ENCODE data around the gene NAALADL1. TPM values are rescaled to one million over a fixed set of nuclear protein-coding genes. Genes with fewer than 3 reads are reported as not detected.
A peak's percentile ranks its signal among the peaks of the same experiment; 100 is the strongest.

NAALADL1 gene
- polyA plus RNA-seq, 3 donors = 10.7 to 13.0 (median 12.9) TPM

DNA sequence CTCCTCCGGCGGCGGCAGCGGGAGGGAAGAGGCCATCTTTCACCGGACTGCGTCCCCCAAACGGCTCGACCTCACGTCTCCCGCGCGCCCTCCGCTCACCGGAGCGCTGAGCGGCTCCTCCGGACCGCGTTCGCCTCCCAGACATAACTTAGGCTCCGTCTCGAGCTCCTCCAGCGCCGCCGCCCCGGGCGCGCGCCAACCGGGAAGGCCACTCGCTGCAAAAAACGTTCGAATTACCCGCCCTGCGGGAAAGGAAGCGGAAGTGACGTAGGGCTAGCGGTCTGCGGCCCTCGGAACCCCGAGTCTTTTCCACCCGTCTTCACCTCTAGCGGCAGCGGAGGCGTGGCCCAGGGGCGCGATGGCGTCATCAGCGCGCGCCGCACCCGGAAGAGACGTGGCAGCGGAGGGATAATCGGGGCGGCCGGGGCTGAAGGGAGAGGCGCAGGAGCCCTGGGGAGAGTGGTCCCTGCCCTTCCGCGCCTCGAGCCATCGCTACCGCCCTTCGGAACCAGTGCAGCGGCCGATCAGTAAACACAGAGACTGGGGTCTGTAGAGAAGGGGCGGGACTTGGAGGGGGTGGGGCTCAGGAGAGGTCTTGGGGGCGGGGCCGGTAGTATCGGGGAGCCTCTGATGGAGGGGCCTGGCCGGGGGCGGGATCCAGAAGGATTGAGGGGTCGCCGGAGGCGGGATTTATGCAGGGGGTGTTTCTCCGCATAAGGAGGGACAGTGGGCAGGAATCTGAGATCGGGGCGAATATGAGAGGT is 25.7 kb upstream of the NAALADL1 start, which contains the start of the genes CDCA5 and ZFPL1:
TSS of gene CDCA5 (minus strand) at position 207 of the 764 bp plus-strand sequence. CDS start at position 145, 62 bp downstream.
TSS of gene ZFPL1 (plus strand) at position 389 of the 764 bp plus-strand sequence. CDS start 477 bp downstream, outside the sequence.
- DNase-seq (ENCODE audit: low read depth in 3 of 3, low spot score in 2 of 3) = peak; percentile 80 to 89 (median 87)

GRCh38 chr11:65083134-65083833 is 24.9 kb upstream of the NAALADL1 start:
- DNase-seq (ENCODE audit: low read depth in 3 of 3, low spot score in 2 of 3) = no peak

DNA sequence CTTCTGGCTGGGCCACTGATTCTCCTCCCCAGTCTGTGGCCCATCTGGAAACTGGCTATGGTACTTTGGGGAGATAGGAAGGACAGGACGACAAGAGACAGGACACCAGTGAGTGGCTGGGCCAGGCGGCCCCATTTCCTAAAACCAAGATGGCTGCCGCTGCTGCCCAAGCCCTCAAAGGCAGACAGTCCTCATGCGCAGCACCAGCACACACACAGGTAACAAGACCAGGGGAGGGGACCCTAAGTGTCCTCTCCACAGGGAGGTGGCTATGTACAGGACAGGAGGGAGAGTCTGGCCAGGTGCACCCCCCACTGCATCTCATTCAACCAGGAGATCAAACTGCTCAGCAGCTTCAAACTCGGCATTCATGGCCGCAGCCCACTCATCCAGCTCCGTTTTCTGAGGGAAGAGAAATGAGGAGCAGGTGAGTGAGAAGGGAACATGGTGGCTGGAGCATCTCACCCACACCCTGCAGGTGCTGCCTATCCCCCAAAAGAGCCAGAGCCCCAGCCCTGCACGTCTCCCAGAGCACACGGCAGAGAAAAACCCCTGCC is 20.5 kb upstream of the NAALADL1 start:
- no peak for DNase-seq (ENCODE audit: low read depth in 3 of 3, low spot score in 2 of 3)

DNA sequence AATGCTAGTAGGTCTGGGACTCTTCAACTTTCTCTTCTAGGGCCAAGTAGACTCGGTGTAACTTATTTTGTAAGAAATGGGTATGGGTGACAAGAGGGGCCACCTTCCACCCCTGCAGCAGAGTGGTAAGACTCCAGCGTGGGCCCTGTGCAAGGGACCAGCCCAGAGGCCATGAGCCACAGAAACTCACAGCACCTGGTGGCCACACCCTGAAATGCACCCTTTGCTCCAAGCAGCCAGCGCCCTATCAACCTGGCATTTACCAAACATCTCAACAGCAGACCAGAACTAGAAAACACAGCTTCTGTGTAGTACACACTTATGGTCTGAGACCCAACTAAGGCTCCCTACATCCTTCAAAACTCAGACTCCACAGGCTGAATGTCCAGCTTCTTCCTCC is 19.8 kb upstream of the NAALADL1 start:
- no peak for DNase-seq (ENCODE audit: low read depth in 3 of 3, low spot score in 2 of 3)

DNA sequence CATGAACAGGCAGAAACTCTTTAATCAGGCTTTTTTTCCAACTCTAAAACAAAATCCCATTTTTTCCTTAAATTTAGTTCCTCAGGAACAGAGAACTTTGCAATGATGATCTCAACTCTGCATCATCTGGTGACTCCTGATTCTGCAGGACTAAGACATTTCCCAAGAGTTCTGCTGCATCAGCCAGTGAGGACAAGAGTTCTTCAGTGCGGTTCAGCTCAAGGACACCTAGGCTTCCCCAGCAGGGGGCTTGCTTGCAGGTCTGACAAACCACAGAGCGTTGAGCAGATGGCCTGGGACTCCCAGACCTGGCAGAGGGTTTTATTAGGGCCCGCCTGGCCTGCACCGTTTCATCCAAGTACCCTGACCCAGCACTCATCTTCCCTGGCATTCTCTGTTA is 19.1 kb upstream of the NAALADL1 start:
- DNase-seq (ENCODE audit: low read depth in 3 of 3, low spot score in 2 of 3) = no peak

GRCh38 chr11:65072631-65072966 is 14.2 kb upstream of the NAALADL1 start:
- no peak for DNase-seq (ENCODE audit: low read depth in 3 of 3, low spot score in 2 of 3)

DNA sequence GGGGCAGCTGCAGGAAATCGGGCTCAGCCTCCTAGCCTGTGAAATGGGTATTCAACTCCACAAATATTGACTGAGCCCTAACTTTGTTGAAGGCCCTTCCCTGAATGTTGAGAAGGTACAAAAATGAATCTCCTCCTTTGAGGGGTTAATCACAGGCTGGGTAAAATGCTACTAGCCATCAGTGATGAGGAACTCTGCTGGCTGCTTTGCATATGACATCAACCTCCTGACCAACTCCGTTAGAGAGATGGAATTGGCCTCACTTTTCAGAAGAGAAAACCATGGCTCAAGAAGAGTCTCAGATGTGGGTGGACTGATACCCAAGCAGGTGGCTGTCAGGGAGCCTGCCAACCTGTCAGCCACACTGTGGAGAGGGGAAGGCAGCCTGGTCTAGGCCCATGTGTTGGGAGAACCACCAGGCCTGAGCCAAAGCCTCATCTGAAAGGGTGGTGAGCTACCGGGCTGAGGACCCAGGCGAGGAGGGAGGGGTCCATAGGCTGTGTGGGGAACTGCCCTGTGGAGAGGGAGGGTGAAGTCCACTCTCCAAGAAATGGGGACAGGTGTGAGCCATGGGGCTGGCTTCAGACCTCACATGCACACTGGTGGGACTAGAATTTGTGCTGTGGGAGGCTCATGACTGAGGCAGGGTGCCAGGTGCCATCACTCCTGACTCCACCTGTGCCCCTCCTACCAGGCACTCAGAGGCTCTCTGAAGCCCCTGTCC is 13.7 kb upstream of the NAALADL1 start:
- DNase-seq (ENCODE audit: low read depth in 3 of 3, low spot score in 2 of 3) = no peak

GRCh38 chr11:65069217-65069616 is 10.9 kb upstream of the NAALADL1 start:
- DNase-seq (ENCODE audit: low read depth in 3 of 3, low spot score in 2 of 3) = no peak

GRCh38 chr11:65067446-65067845 is 9.1 kb upstream of the NAALADL1 start:
- DNase-seq (ENCODE audit: low read depth in 3 of 3, low spot score in 2 of 3) = no peak

DNA sequence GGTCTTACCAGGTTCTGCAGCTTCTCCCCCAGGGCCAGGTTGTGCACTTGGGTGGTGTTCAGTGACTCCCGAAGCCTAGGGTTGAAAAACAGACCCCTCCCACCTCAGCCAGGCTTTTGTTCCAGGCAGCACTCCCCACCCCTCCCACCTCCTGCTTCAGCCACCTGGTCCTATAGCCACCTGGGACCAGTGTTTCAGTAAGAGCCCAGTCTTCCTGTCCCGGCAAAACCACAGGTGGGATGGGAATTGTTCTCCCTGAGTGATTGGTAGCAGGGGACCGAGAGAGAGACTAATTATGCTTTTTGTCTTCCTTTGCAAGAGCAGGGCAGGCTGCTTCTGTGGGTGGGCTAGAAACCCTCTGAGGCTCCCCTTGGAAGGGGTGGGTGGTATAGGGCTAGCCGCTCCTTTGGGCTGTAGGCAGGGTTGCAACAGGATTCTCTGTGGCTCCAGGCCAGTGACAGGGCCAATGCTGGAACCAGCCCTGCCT is 8.5 kb upstream of the NAALADL1 start:
- DNase-seq (ENCODE audit: low read depth in 3 of 3, low spot score in 2 of 3) = no peak

GRCh38 chr11:65066315-65066714 is 8.0 kb upstream of the NAALADL1 start:
- no peak for DNase-seq (ENCODE audit: low read depth in 3 of 3, low spot score in 2 of 3)

DNA sequence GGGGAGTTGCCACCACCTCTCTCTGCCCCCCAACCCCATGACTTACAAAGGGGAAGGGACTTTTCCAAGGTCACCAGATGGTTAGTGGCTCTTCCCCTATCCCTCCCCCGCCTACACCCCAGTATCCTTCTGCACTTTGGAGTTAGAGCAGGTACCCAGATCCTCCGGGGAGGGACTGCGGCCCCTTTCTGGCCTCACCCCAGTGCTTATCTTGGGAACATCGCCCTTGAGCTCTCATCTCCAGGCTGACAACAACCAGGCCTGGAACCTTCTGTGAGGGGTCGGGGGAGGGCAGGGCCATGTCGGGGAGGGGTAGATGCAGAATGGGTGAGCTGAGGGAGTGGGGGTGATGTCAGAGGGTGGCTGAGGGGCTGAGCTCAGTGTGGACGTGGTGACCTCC is 7.5 kb upstream of the NAALADL1 start:
- DNase-seq (ENCODE audit: low read depth in 3 of 3, low spot score in 2 of 3) = no peak

DNA sequence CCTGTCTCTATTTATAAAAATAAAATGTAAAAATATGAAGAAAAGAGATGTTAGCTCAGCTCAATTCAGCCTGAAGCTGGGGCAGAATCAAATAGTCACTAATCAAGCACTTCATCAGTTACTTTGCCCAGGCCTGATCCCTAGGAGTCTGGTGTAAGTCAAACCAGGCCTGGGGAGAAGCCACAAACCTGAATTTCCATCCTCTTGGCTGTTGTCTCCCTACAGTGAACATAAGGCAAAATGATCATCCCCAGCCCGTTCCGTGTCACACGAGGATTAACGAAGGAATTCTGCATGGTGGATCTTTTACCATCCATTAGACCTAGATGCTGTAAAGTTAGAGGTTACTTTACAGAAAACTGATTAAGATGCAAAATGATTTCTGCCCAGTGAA is 6.5 kb upstream of the NAALADL1 start:
- no peak for DNase-seq (ENCODE audit: low read depth in 3 of 3, low spot score in 2 of 3)

- DNase-seq (ENCODE audit: low read depth in 3 of 3, low spot score in 2 of 3) = no peak
Measured at GRCh38 chr11:65063532-65063931, 5.2 kb upstream of the NAALADL1 start.

GRCh38 chr11:65060913-65061408 is 2.6 kb upstream of the NAALADL1 start:
- no peak for DNase-seq (ENCODE audit: low read depth in 3 of 3, low spot score in 2 of 3)

DNA sequence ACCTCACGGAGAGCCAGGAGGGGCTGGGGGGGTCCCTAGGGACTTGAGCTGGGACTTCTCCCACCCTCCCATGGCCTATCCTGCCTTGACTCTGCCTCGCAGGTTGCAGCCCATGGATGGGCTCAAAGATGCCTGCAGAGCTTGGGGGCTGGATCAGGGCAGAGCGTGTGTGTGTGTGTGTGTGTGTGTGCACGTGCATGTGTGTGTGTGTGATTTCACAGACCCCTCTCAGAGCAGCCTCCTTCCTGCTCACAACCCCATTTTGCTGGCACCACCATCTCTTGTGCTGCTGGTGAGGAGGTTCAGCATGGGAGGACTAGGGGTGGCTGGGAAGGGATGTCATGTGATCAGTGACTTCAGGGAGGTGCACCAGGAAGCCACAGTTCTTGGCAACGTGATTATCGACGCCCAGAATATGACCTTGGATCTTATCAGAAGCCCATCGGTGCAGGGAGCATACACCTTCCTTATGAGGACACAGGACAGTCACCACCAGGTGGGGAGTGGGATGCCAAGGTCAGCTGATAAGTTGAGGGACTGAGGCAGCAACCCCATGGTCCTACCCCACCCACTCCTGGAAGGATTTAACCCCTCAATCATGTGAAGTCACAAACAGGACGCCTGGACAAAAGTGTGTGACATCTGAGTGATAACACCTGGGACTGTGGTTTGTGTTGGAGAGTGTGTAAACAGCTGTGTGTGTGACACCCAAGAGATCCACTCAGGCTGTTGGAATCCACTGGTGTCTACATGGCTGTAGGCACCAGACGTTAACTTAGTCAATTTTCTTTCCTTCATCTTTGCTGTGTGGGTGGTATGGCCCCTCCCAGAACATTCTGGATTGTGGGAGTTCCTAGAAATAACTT is 1.8 kb upstream of the NAALADL1 start:
- no peak for DNase-seq (ENCODE audit: low read depth in 3 of 3, low spot score in 2 of 3)

DNA sequence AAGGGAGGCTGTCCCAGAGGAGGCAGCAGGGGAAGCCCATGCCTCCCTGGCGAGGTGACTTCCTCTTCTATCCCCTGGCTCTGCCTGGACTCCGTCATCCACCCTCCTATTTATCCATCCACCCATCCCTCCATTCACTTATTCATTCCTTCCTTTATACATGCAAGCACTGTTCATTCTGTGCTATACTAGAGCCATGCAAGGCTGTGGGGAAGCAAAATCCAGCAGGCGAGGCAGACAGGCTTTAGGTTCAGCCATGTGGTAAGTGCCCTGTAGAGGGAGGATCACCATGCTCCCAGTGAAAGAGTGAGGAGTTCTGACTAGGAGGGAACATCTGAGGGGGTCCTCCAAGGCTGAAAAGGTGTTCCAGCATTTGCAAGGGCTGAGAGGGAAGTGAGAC is 1.2 kb upstream of the NAALADL1 start:
- DNase-seq (ENCODE audit: low read depth in 3 of 3, low spot score in 2 of 3) = no peak

- no peak for DNase-seq (ENCODE audit: low read depth in 3 of 3, low spot score in 2 of 3)
Measured at GRCh38 chr11:65058012-65058411, 341 bp downstream of the NAALADL1 start.

DNA sequence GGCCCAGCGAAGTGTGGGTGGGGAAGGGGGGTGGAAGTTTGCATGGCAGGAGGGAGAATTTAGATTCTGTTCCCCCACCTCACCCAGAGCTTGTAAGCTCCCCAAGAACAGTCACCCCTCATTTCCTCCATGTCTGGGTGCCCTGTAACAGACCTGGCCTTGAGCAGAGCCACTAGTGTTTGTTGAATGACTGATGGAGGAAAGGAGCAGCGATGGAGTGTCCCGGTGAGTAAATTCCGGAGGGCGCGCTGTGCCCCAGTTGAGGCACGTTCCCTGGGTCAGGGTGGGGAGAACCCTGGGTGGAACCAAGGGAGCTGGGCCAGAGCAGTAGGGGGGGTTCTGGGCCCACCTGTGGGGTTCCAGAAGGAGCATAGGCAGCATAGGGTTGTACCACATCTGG is 827 bp downstream of the NAALADL1 start:
- no peak for DNase-seq (ENCODE audit: low read depth in 3 of 3, low spot score in 2 of 3)

DNA sequence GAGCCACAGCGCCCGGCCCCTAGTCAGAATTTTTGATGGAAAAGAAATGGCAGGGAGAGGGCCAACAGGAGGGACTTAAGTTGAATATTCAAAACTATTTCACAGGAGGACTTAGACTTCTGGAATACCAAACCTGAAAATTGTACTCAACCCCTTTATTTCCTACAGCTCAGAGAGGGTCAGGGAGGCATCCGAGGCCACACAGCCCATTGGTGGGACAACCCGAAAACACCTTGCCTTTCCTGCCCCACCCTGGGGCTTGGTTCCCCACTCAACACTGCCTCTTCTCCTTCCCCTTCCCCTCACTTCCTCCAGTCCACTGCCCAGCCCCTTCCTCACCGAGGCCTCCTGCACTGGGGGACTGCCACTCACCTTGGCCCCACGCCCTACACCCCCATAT is 1.4 kb downstream of the NAALADL1 start:
- DNase-seq (ENCODE audit: low read depth in 3 of 3, low spot score in 2 of 3) = no peak
